ENCODE data around the gene MACROD2.

DNA sequence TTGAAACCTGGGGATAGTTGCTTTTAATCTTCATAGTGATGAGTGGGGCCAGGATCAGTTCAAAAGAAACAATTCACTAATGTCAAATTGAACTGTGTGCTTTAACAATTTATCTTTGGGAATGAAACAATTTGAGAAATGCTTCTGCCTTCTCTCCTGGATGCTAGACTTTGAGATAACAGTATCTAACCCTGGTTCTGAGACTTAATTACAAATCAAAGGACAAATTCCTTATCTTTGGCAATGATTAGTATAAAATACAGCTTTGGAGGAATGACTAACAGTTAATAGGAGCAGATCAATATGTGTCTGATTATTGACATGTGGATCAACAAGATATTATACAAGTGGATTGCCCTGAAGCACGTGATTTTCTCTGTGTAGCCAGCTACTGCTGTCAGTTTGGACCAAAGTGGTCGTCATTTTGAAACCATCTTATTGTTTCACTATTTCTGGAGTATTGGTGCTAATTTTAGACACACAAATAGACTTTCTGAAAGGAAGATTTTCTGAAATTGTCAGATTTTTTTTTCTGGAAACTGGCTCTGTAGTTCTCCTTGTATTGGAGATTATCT lies 348.3 kb downstream of the MACROD2 start:
- no peak for TF ChIP-seq POLR2AphosphoS5 (IDR thresholded peaks at IDR 0.05)
- TF ChIP-seq POLR2A (IDR thresholded peaks at IDR 0.05), result no peak
- TF ChIP-seq EP300 (IDR thresholded peaks at IDR 0.05; ENCODE audit: low read depth), result no peak
- TF ChIP-seq, protein P1, sequence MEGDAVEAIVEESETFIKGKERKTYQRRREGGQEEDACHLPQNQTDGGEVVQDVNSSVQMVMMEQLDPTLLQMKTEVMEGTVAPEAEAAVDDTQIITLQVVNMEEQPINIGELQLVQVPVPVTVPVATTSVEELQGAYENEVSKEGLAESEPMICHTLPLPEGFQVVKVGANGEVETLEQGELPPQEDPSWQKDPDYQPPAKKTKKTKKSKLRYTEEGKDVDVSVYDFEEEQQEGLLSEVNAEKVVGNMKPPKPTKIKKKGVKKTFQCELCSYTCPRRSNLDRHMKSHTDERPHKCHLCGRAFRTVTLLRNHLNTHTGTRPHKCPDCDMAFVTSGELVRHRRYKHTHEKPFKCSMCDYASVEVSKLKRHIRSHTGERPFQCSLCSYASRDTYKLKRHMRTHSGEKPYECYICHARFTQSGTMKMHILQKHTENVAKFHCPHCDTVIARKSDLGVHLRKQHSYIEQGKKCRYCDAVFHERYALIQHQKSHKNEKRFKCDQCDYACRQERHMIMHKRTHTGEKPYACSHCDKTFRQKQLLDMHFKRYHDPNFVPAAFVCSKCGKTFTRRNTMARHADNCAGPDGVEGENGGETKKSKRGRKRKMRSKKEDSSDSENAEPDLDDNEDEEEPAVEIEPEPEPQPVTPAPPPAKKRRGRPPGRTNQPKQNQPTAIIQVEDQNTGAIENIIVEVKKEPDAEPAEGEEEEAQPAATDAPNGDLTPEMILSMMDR (IDR thresholded peaks at IDR 0.05), result no peak
